GM18526 (cell line): ENCODE measurements around the gene CCDC40.

Experiments
- POLR2A ChIP-seq: IDR thresholded peaks from 3 replicates; pipeline ENCODE4 v1.6.1; 2011; ENCODE audit not compliant: insufficient read length; ENCODE audit errors: extremely low read depth

Gene CCDC40

DNA sequence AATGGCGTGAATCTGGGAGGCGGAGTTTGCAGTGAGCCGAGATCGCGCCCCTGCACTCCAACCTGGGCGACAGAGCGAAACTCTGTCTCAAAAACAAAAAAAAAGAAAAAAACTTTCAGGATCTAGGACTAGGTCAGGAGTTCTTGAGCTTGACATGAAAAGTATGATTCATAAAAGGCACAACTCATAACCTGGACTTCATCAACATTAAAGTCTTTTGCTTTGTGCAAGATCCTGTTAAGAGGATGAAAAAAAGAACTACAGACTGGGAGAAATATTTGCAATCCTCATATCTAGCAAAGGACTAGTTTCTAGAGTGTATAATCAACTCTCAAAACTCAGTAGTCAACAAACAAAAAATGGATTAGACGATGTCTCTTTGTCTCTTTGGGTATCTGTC lies 40.7 kb upstream of the CCDC40 start:
- TF ChIP-seq POLR2A: no peak

DNA sequence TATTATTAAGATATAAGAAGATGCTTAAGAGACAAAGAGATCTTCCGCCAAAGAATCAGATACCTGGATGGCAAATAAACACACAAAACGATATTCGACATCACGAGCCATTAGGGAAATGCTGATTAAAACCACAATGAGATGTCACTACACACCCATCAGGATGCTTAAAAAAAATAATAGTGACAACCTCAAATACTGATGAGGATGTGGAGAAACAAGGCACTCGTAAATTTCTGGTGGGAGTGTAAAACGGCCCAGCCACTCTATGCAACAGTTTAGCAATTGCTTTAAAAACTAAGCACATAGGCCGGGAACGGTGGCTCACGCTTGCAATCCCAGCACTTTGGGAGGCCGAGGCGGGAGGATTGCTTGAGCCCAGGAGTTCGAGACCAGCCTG lies 40.2 kb upstream of the CCDC40 start:
- no peak for TF ChIP-seq POLR2A

DNA sequence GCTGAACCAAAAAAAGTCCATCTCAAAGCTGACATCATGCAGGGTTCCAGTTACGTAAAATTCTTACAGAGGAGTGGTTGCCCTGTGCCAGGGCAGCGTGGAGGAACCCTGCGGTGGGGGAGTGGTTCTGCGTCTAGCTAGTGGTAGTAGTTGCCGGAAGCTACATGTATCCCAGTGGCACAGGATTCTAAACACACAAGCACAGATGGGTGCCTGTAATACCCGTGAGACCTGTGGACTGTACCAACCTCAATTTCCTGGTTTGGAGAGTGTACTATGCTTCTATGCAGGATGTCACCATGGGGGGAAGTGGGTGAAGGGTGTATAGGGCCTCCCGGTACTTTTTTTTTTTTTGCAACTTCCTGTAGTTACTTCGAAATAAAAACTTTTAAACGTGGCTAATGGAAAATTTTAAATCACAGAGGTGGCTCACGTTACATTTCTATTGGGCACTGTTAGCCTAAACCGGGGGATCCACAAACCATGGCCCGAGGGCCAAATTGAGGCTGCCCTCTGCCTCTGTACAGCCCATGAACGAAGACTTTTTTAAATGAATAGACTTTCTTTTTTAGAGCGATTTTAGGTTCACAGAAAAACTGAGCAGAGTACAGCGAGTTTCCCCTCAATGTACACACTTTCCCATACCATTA lies 39.3 kb upstream of the CCDC40 start:
- TF ChIP-seq POLR2A: no peak

DNA sequence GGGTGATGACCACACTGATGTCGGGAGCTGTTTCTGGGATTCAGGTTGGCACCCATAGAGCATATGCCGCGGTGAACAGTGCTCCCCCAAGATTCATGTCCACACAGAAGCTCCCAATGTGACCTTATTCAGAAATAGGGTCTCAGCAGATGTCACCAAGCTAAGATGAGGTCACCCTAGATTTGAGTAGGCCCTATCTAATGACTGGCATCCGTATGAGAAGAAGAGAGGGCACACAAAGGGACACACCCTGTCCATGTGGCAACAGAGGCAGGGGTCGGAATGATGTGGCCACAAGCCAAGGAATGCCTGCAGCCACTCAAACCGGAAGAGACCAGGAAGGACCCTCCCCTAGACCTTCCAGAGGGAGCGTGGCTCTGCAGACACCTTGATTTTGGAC lies 36.3 kb upstream of the CCDC40 start:
- TF ChIP-seq POLR2A: no peak

DNA sequence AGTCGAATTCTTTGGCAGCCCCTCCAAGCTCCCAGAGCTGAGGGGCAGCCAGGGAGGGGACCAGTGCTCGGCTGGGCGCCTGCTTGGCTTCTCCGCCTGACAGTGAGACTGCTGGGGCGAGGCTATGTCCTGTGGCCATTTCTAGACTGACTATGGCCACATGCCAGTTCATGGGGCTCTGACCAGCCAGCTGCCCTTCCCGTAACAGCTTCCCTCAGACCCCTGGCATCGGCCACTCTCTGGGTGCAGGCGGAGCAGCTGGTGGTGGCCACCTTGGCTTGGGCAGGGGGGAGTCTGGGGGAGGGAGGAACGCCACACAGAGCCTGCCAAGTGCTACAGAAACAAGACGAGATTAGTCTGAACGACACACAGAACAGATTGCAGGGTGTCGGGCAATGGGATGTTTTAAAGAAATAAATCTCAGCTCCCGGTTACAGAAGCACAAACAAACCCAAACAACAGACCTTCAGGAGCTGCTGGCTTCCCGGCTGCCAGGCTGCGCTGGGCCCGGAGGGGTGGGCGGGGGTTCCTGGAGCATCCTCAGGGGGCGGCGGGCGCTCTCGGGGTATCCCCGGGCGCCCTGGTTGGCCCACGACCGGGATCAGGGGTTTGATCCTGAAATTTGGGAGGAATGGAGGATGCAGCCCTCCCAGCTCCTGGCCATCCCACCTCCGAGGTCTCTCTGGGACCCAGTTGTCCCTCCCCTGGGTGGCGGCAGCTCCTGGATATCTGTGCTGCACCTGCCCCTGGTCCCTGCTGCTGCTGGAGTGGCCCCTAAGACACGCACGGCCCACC lies 35.3 kb upstream of the CCDC40 start:
- TF ChIP-seq POLR2A: no peak

DNA sequence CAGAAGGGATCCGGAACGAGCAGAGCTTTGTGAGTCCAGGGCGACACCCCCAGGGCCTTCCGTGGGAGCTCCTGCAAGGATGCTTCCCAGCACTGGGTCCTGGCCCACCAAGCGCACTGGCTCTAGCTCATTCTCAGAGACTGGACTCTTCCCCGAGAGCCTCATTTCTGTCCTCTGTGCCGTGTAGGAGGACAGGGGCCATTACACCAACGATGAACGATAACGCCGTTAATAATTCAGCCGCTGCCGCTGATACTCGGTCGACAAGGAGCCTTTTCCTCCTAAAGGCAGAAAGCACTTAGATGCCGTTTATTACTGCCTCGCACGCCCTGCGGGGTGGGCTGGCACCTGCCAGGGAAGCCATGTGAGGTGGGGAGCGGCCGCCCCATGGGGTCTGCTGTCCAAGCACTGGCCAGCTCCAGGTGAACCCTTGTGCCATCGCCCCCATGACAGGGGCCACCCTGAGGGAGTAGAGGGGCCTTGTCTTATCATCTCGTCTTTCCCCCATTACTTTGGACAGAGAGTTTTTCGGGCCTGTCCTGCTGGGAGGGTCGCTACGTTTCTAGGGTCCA lies 34.3 kb upstream of the CCDC40 start:
- no peak for TF ChIP-seq POLR2A

DNA sequence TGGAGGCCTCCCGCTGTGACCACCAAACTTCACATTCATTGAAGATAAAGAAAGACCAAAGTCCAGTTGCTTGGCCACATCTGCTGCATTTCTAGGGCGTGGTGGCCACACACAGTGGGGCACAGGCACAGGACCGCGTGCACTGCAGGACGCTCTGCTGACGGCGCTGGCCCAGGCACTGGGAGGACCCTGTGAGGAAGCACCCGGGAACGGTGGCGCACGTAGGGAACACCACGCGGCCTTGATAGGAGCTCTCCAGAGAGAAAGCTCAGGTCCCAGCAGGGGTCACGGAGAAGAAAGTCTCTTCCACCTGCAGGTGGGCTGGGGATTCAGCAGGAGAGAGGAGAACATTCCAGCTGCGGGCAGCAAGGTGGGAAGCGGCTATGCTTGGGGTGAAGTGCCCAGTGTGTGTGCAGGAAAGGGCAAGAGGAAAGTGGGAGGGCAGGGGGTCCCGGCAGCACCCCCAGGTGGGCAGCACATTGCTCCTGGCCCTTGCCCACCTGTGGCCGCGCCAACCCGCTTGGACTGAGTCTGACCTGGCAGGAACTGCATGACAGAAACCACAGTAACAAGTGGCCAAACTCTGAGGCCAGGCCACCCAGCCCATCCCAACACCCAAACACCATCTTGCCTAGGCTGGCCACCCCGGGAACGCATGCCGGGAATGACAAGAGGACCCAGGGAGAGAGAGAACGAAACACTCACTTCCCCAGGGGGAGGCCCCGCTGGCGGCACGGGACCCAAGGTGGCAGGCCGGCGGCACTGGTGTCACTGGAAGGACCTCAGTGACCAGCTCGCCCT lies 33.6 kb upstream of the CCDC40 start:
- TF ChIP-seq POLR2A: no peak

DNA sequence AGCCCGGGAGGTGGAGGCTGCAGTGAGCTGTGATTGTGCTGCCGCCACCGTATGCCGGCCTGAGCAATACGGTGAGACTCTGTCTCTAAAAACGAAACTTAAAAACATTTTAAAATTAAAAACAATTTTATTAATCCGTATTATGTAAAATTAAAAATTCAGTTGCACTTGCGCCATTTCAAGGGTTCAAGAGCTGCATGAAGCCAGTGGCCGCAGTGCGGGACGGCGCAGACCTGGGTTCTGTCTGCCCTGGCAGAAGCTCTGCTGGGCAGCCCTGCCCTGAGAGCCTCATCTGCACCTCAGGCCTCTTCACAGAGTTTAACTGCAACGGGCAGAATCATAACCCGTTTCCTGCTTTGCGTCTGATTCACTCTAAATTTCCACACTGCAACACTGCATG lies 32.5 kb upstream of the CCDC40 start:
- no peak for TF ChIP-seq POLR2A

DNA sequence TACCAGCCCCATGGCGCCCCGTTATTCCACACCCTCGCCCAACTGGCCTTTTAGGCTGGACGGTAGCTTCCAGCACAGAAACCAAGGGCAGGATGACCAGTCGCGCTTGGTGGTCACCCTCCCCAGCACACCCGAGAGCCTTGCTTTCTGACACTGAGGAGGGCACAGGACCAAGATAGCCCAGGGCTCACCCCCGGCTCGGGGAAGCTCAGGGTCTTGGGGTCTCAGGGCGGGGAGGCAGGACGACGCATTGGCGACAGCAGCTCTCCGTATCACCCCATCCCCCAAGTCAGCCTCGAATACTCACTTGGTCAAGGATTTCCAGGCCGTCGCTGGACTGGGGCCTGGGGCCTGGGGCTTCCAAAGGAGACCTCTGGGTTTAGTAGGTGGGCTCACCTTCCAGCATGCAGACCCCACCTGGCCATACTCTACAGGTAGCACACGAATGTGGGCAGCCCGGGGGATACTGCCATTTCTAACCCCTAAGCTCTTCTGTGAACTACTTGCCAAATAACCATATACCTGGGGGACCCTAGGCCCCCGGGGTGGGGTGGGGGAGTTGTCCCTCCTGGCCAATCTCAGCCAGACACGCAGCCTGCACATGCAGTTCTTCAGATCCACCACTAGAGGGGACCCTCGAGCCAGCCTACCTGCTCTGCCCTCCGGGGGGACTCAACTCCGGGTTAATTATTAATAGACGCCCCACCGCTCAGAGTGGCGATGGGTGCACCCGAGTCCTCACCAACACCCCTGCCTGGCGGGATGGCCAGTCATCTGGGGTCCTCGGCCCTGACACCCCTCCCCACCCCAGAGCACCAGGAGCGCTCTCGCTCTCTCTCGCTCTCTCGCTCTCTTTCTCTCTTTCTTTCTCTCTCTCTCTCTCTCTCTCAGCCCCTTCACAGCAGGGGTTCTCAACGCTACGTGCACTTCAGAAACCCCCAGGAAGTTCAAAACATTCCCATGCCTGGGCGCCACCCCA lies 30.8 kb upstream of the CCDC40 start:
- TF ChIP-seq POLR2A: no peak

DNA sequence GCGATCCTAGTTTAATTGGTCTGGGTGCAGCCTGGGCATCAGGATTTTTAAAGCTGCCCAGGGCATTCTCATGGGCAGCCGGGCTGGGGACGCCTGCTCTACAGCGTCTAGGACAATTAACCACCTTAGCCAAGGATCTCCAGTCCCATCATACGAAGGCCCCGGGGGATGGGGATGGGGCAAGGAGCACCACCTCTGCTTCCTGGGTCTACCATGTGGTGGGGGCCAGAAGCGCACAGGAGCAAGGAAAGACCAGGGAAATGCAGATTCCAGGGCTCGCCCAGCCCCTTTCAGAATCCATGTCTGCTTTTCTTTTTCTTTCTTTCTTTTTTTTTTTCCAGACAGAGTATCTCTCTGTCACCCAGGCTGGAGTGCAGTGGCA lies 30.1 kb upstream of the CCDC40 start:
- TF ChIP-seq POLR2A: no peak

DNA sequence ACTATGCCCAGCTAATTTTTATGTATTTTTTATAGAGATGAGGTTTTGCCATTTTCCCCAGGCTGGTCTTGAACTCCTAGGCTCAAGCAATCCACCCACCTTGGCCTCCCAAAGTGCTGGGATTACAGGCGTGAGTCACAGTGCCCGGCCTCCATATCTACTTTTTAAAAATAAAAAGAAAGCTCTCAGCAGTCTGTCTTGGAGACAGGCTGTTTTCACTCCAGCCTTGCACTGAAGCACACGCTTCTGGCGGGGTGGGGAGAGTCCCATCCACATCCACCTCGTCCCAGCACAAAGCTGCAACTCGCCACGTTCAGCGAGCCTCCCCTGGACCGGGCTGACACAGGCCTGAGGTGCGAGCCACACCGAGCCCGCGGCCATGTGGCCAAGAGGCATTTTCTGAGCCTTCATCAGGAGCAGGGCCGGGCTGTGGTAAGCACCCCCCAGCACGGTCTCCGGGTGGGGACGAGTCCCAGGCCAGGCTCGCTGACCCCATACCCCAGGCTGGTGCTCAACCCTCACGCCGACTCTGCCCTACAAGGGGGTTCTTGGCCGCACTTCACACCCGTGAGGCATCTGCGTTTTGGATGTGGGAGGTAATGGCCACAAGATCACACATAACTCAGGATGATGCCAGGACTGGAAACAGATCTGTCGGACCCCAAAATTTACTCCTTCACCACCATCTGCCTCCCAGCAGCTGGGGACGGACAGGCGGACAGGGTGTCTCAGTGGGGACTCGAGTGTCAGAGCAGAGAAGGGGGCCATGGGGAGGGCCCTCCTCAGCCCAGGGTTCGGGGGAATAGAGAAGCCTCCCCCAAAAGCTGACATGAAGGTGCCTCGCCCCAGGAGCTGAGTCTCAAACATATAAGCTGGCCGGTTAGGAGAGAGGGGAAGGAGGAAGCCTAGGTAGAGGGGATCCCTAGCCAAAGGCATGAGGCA lies 29.4 kb upstream of the CCDC40 start:
- no peak for TF ChIP-seq POLR2A

DNA sequence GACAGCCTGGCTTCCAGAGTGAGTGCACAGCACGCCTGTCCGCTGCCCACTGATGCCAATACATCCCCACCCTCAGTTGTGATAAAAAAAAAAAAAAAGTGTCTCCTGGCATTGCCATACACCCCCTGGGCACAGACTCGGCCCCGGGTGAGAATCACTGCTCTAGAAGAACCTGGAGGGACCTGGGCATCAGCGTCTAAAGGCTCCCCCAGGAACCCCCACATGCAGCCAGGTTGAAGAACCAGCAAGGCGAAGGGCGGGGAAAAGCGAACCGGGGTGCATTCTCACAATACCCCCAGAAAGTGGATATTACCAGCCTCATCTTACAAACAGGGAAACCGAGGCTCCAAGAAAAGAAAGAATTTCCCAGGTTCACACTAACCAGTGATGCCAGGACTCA lies 28.5 kb upstream of the CCDC40 start:
- TF ChIP-seq POLR2A: no peak

DNA sequence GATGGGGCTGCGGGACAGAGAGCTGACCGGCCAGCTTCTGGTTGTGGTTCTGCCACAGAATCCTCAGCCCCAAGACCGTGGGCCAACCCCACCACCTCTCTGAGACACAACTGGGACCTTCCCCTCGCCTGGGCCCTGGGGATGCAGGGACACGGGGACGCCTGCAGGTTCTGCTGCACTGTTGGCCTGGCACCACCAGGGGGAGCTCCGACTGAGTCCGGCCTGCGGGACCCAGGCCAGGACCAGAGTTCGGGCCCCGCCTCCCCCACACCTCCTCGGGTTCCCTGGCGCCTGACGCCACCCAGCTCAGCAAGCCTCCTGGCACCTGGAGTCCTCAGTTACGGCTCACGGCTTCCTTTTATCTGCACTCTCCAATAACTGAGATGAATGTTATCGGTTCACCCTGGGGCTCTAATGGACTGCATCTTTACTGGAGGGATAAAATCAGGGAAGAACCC lies 28.0 kb upstream of the CCDC40 start:
- TF ChIP-seq POLR2A: no peak
